Measurements from ENCODE around the gene FRMD4A. TPM values are rescaled to one million over a fixed set of nuclear protein-coding genes. Genes with fewer than 3 reads are reported as not detected.

FRMD4A gene
- total RNA-seq, 4 donors from 2014 or later = 5.6 to 34.1 (median 19.4) TPM

- no peaks in the 10 kb centered on the region for H3K36me3 ChIP-seq
- H3K27me3 ChIP-seq = no peaks in the 10 kb centered on the region
- peak overlapping the region in 1 of 2 donors; percentile 46 for H3K27ac ChIP-seq
- intact Hi-C loops (cut with DNase I; ENCODE audit: low total_unique reads) = no loop called here
- no peaks in the 10 kb centered on the region for H3K9me3 ChIP-seq
- TF ChIP-seq POLR2A (IDR thresholded peaks at IDR 0.05) = no peak
- no peak for TF ChIP-seq CTCF (IDR thresholded peaks at IDR 0.05)
- H3K4me3 ChIP-seq = no peak overlapping the region
- H3K4me1 ChIP-seq = no peaks in the 10 kb centered on the region
- DNase-seq = no peak
These were observed 370.1 kb downstream of the FRMD4A start for GRCh38 chr10:13960603-13961002.

DNA sequence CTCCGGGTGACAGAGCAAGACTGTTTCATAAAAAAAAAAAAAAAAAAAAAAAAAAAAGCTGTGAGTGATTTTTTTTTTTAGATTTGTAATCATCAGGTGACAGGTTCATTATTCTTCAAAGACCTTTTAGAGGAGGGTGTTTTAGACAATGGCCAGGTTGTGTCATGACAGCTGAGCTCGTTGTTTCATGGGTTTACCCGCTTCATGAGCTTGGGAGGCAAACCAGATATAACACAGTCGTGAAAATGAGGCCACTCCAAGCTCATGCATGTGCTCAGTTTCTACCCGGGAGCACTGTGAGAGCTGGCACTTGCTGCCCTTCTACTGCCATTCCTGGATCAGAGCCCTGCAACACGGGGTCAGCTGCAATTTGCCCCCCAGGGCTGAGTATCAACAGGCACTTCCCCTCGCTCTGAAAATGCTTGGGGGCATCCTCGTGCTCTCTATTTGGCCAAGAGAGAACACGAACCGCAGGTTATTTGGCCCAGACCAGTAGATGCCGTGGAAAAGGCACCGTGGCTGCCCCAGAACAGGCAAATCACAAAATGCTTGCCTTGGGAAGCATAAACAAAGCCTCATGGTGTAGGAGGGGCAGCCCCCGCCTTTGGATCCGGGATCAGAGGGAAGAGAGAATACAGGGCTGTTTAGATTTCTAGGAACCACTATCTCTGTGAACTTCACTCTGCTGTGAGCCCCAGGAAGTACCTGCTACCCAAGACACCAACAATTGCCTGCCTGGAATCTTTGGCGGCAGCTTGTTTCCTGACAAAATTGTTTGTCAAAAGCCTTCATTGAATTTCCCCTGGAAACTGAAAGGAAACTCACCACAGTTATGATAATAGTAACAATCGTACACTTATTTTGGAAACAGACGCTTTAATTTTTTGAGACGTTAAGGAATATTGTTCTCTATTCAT lies 371.0 kb downstream of the FRMD4A start:
- intact Hi-C loops (cut with DNase I; ENCODE audit: low total_unique reads) = loop anchor here (5.0 kb wide), 1 partner anchor 172 kb away; no protein-coding TSS in a partner anchor
- Histone ChIP-seq H3K4me1 (no peaks in the 10 kb centered on the region), H3K36me3 (no peaks in the 10 kb centered on the region), H3K27ac (peak overlapping the region in 1 of 2 donors; percentile 46), H3K9me3 (no peaks in the 10 kb centered on the region), H3K4me3 (no peak overlapping the region), H3K27me3 (no peaks in the 10 kb centered on the region)
- TF ChIP-seq POLR2A (IDR thresholded peaks at IDR 0.05) (no peak), CTCF (IDR thresholded peaks at IDR 0.05) (no peak)
- DNase-seq = no peak

DNA sequence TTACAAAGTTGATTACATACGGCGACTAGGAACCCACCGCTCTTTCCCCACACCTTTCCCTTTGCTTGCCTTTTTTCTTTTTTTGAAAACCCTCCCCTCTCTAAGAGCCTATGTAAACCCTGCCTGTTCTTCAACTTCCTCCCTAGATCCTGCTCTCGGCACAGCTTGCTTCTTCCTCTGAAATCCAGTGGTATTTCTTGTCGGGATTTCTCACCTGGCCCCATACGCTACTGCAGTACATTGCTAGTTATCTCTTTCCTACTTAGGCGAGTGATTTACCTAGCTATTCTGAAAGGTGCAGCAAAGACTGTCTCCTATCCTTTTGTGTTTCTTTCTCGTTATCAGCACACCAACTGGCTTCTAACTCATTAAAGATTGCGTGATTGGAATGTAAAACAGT lies 372.9 kb downstream of the FRMD4A start:
- H3K4me1 ChIP-seq = no peaks in the 10 kb centered on the region
- intact Hi-C loops (cut with DNase I; ENCODE audit: low total_unique reads) = loop anchor here (5.0 kb wide), 1 partner anchor 171 kb away; no protein-coding TSS in a partner anchor
- TF ChIP-seq POLR2A (IDR thresholded peaks at IDR 0.05) = no peak
- no peak for TF ChIP-seq CTCF (IDR thresholded peaks at IDR 0.05)

DNA sequence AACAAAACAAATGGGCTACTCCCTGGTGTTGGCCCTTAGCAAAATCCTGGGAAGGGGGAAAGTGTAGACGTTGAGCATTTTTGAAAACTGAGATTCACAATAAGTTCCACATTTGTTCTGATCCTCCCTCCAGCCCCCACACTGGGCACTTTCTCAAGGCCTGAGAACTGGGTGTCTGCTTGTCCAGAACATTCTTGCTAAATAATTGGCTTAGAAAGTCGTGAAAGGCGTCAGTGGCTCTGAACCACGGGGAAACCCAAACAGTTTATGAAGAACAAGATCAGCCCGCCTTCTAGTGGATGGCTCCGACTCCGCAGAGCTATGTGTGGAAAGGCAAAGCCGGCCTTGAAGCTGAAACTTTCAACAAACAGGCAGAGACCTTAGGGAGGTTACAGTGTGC lies 373.9 kb downstream of the FRMD4A start:
- intact Hi-C loops (cut with DNase I; ENCODE audit: low total_unique reads) = loop anchor here (5.0 kb wide), 1 partner anchor 170 kb away; no protein-coding TSS in a partner anchor
- H3K36me3 ChIP-seq = no peaks in the 10 kb centered on the region
- H3K4me1 ChIP-seq = no peaks in the 10 kb centered on the region
- no peaks in the 10 kb centered on the region for H3K27me3 ChIP-seq
- peak overlapping the region; percentile 49 to 72 for H3K27ac ChIP-seq
- DNase-seq = peak; percentile 70 to 82
- TF ChIP-seq POLR2A (IDR thresholded peaks at IDR 0.05) (no peak), CTCF (IDR thresholded peaks at IDR 0.05) (peak; percentile 34 to 50 (median 38))
- no peak overlapping the region for H3K4me3 ChIP-seq
- H3K9me3 ChIP-seq = no peaks in the 10 kb centered on the region

More for the DNA sequence above, 372.9 kb downstream of the FRMD4A start:
- H3K4me3 ChIP-seq = no peak overlapping the region
- no peaks in the 10 kb centered on the region for H3K36me3 ChIP-seq
- H3K9me3 ChIP-seq = no peaks in the 10 kb centered on the region
- H3K27me3 ChIP-seq = no peaks in the 10 kb centered on the region
- H3K27ac ChIP-seq = no peak overlapping the region
- no peak for DNase-seq

All from uterus (tissue), 4 donors.